ENCODE measurements around the gene SCEL.

The SCEL gene

DNA sequence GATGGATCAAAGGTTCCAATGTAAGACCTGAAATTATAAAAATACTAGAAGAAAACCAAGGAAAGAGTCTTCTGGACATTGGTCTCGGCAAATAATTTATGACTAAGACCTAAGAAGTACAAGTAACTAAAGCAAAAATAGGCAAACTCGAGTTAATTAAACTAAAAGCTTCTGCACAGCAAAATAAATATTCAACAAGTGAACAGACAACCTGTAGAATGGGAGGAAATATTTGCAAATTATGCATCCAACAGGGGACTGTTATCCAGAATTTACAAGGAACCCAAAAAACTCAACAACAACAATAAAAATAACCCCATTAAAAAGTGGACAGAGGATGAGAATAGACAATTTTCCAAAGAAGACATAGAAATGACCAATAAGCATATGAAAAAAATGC lies 152.3 kb downstream of the SCEL start:
- no peak for DNase-seq

DNA sequence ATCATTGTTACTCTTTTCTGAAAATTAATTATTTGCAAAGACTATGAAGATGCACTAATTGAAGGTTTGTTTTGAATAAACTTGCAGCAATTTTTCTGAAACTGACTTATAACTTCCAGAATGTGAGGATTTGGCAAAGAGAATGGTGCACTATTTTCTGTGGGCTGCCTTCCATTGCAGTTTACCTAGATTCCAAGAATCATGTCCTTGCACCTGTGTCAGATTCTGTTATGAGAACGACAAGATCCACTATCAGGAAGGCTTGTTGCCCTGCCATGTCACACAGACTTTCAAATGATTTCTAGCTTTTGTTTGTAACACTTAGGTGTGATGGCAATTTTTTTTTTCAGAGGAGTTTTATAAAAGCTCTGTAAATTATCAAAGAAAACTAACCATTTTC lies 156.4 kb downstream of the SCEL start:
- no peak for DNase-seq

DNA sequence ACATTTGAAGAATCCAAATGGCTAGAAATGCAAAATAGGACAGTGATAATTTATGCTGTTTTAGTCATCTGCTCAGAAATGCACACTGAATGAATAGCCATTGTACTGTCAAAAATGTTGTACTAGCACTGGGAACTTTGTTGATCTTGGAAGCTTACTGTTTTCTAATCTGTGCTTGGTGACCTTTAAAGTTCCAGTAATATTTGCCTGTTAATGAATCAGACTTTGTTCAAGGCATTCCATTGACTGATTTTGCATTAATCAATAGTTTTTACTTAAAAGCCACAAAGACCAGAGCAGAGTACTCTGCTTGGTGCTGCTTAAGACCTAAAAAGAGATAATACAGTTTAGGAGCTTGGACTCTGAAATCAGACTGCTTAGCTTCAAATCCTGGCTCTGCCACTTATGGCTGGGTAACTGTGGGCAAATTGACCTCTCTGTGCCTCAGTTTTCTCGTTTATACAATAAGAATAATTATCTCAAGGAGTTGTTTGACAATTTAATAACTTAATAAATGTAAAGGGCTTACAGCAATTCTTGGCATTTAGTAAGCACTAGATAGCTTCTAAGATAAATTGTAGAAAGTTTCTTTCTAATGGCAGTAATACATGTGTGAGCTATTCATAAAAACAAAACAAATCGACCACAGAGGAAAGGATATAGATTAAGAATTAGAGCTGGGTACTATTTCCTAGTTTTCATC lies 157.4 kb downstream of the SCEL start:
- no peak for DNase-seq

DNA sequence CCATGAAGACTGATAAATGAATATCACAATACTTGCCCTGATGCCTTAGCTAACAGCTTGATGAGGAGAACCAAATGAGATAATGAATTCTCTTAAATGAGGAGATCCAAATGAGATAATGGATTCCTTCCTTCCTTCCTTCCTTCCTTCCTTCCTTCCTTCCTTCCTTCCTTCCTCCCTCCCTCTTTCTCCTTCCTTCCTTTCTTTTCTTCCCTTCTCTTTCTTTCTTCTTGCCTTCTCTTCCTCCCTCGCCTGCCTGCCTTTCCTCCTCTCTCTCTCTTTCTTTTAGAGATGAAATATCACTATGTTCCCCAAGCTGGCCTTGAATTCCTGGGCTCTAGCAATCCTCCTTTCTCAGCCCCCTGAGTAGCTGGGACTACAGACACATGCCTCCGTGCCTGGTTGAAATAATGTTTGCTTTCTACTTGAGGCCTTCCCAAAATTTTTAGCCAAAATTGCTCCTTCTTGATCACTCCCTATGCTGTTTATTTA lies 158.0 kb downstream of the SCEL start:
- no peak for DNase-seq
